Osteocyte (in vitro differentiated cells): ENCODE results near the gene IL1RAP. TPM values are rescaled to one million over a fixed set of nuclear protein-coding genes. Genes with fewer than 3 reads are reported as not detected.

Experiments used
- DNase-seq: peaks from one replicate; pipeline ENCODE4 v3.0.0; 2021; ENCODE audit warnings: mixed read lengths; ENCODE audit not compliant: unreplicated experiment; ENCODE audit errors: extremely low spot score
- H3K27ac Mint-ChIP-seq: one replicate; pipeline ENCODE4 v1.8.0; 2021; ENCODE audit warnings: mild to moderate bottlenecking, mixed read lengths; ENCODE audit not compliant: unreplicated experiment
- H3K27me3 Mint-ChIP-seq: one replicate; pipeline ENCODE4 v1.8.0; 2021; ENCODE audit warnings: mixed read lengths; ENCODE audit not compliant: unreplicated experiment
- H3K36me3 Mint-ChIP-seq: one replicate; pipeline ENCODE4 v1.8.0; 2021; ENCODE audit warnings: mixed read lengths; ENCODE audit not compliant: unreplicated experiment
- H3K4me1 Mint-ChIP-seq: one replicate; pipeline ENCODE4 v1.8.0; 2021; ENCODE audit warnings: mixed read lengths; ENCODE audit not compliant: unreplicated experiment
- H3K4me3 Mint-ChIP-seq: one replicate; pipeline ENCODE4 v1.8.0; 2021; ENCODE audit warnings: mild to moderate bottlenecking, moderate library complexity, mixed read lengths; ENCODE audit not compliant: unreplicated experiment
- H3K9me3 Mint-ChIP-seq: one replicate; pipeline ENCODE4 v1.8.0; 2021; ENCODE audit warnings: mixed read lengths; ENCODE audit not compliant: unreplicated experiment
- CTCF ChIP-seq: fragments of 200-600 bp; sonication (generic); IDR thresholded peaks from 2 replicates; pipeline ENCODE4 v1.5.0; 2021; ENCODE audit warnings: antibody characterized with exemption, mild to moderate bottlenecking, moderate library complexity
- total RNA-seq: library from RNA; stranded (reverse); gene quantifications from 2 replicates; pipeline ENCODE4 v1.2.1, GENCODE V29; 2021

IL1RAP gene
- total RNA-seq, 1 donor from 2014 or later, result 29.3 TPM

GRCh38 chr3:190575437-190576185 lies 61.7 kb downstream of the IL1RAP start:
- TF ChIP-seq CTCF, result no peak
- no peak for DNase-seq
- Mint-ChIP-seq H3K9me3 (no peaks in the 10 kb centered on the region), H3K36me3 (peaks cover 2% of the 10 kb centered on the region), H3K27ac (no peak overlapping the region), H3K4me1 (peaks cover 1% of the 10 kb centered on the region), H3K4me3 (no peak overlapping the region), H3K27me3 (no peaks in the 10 kb centered on the region)

- TF ChIP-seq CTCF, result no peak
- Mint-ChIP-seq H3K36me3 (peaks cover 2% of the 10 kb centered on the region), H3K27ac (no peak overlapping the region), H3K9me3 (no peaks in the 10 kb centered on the region), H3K27me3 (no peaks in the 10 kb centered on the region), H3K4me1 (peaks cover 5% of the 10 kb centered on the region), H3K4me3 (no peak overlapping the region)
- DNase-seq, result no peak
These were observed 63.3 kb downstream of the IL1RAP start for GRCh38 chr3:190577225-190577624.

- H3K4me3 Mint-ChIP-seq, result no peak overlapping the region
- peaks cover 2% of the 10 kb centered on the region for H3K36me3 Mint-ChIP-seq
- H3K27me3 Mint-ChIP-seq, result no peaks in the 10 kb centered on the region
- no peaks in the 10 kb centered on the region for H3K9me3 Mint-ChIP-seq
- H3K27ac Mint-ChIP-seq, result no peak overlapping the region
- no peak for TF ChIP-seq CTCF
- no peak for DNase-seq
- H3K4me1 Mint-ChIP-seq, result peaks cover 6% of the 10 kb centered on the region
These were observed 65.7 kb downstream of the IL1RAP start for GRCh38 chr3:190579514-190580137.

GRCh38 chr3:190580417-190580816 lies 66.5 kb downstream of the IL1RAP start:
- peaks cover 2% of the 10 kb centered on the region for H3K36me3 Mint-ChIP-seq
- no peak for TF ChIP-seq CTCF
- no peak for DNase-seq
- no peak overlapping the region for H3K4me3 Mint-ChIP-seq
- H3K27me3 Mint-ChIP-seq, result no peaks in the 10 kb centered on the region
- no peak overlapping the region for H3K27ac Mint-ChIP-seq
- peaks cover 9% of the 10 kb centered on the region for H3K4me1 Mint-ChIP-seq
- H3K9me3 Mint-ChIP-seq, result no peaks in the 10 kb centered on the region

- no peak overlapping the region for H3K27ac Mint-ChIP-seq
- no peak overlapping the region for H3K4me3 Mint-ChIP-seq
- TF ChIP-seq CTCF, result no peak
- no peak for DNase-seq
- no peaks in the 10 kb centered on the region for H3K27me3 Mint-ChIP-seq
- no peaks in the 10 kb centered on the region for H3K36me3 Mint-ChIP-seq
- H3K4me1 Mint-ChIP-seq, result peaks cover 16% of the 10 kb centered on the region
- no peaks in the 10 kb centered on the region for H3K9me3 Mint-ChIP-seq
These were observed 67.2 kb downstream of the IL1RAP start for GRCh38 chr3:190581041-190581541.
